LNCAP (cell line): ENCODE data around the gene HOMER2.

Experiments
- CTCF ChIP-seq: fragments of 450-650 bp; IDR thresholded peaks from 2 replicates; pipeline ENCODE4 v1.5.1; 2017; ENCODE audit warnings: mild to moderate bottlenecking

The HOMER2 gene

GRCh38 chr15:82832601-82833361 is 119.7 kb downstream of the HOMER2 start:
- TF ChIP-seq CTCF, result no peak

GRCh38 chr15:82831894-82832600 is 120.5 kb downstream of the HOMER2 start:
- TF ChIP-seq CTCF, result no peak

- no peak for TF ChIP-seq CTCF
These were observed 121.9 kb downstream of the HOMER2 start for GRCh38 chr15:82830427-82831173.

GRCh38 chr15:82829234-82829633 is 123.3 kb downstream of the HOMER2 start:
- TF ChIP-seq CTCF, result no peak

- TF ChIP-seq CTCF, result no peak
These were observed 124.4 kb downstream of the HOMER2 start for GRCh38 chr15:82828075-82828474.

- no peak for TF ChIP-seq CTCF
These were observed 129.5 kb downstream of the HOMER2 start for GRCh38 chr15:82823049-82823448.

GRCh38 chr15:82820128-82820527 is 132.4 kb downstream of the HOMER2 start:
- TF ChIP-seq CTCF, result no peak
